Liver (tissue), 9 donors: ENCODE data around the gene TINAGL1. TPM values are rescaled to one million over a fixed set of nuclear protein-coding genes. Genes with fewer than 3 reads are reported as not detected.

ENCODE experiments used
- DNase-seq: peaks from one replicate; pipeline ENCODE4 v3.0.0-alpha.2; 2017; ENCODE audit warnings: low spot score
- H3K27ac ChIP-seq, 2 donors: one replicate each; pipeline ENCODE4 v1.7.0; 2013; ENCODE audit warnings: inconsistent platforms in 2 of 2, low read length in 2 of 2, control low read depth in 1 of 2, low read depth in 1 of 2, mild to moderate bottlenecking in 1 of 2
- H3K27me3 ChIP-seq, 4 donors: one replicate each; pipeline versions ENCODE4 v1.6.1 to v1.7.0; 2013; ENCODE audit warnings: low read length in 3 of 4, inconsistent platforms in 1 of 4, mild to moderate bottlenecking in 1 of 4, moderate library complexity in 1 of 4; ENCODE audit not compliant: control insufficient read depth in 4 of 4, insufficient read depth in 4 of 4
- H3K36me3 ChIP-seq, 4 donors: one replicate each; pipeline versions ENCODE4 v1.6.1 to v1.7.0; 2013; ENCODE audit warnings: low read length in 3 of 4, mild to moderate bottlenecking in 3 of 4, low read depth in 1 of 4, moderate library complexity in 1 of 4; ENCODE audit not compliant: control insufficient read depth in 4 of 4, insufficient read depth in 3 of 4
- H3K4me1 ChIP-seq, 4 donors: one replicate each; pipeline versions ENCODE4 v1.6.1 to v1.7.0; 2013; ENCODE audit warnings: low read length in 3 of 4, mild to moderate bottlenecking in 3 of 4, moderate library complexity in 1 of 4; ENCODE audit not compliant: control insufficient read depth in 4 of 4, insufficient read depth in 4 of 4
- H3K4me3 ChIP-seq, 3 donors: one replicate each; pipeline versions ENCODE4 v1.6.1 to v1.7.0; 2013; ENCODE audit warnings: low read length in 3 of 3, control low read depth in 1 of 3, low read depth in 1 of 3, mild to moderate bottlenecking in 1 of 3
- H3K9ac ChIP-seq, 2 donors: one replicate each; pipeline ENCODE4 v1.7.0; 2013; ENCODE audit warnings: low read length in 2 of 2, mild to moderate bottlenecking in 2 of 2, moderate library complexity in 2 of 2, control low read depth in 1 of 2, low read depth in 1 of 2
- H3K9me3 ChIP-seq, 4 donors: one replicate each; pipeline versions ENCODE4 v1.6.1 to v1.7.0; 2013; ENCODE audit warnings: low read length in 3 of 4; ENCODE audit not compliant: control insufficient read depth in 4 of 4
- ATF3 ChIP-seq: IDR thresholded peaks from 2 replicates; pipeline ENCODE4 v1.6.1; 2016; ENCODE audit warnings: antibody characterized with exemption
- CTCF ChIP-seq: fragments of 150-350 bp; IDR thresholded peaks from 2 replicates; pipeline ENCODE4 v1.5.1; 2017; ENCODE audit warnings: improper control_type of control experiment, low read depth, low read length; ENCODE audit not compliant: missing input control
- EGR1 ChIP-seq, 2 donors: IDR thresholded peaks; 2 replicates each; pipeline ENCODE4 v1.6.1; 2016 to 2018; ENCODE audit warnings: antibody characterized with exemption in 2 of 2, low read depth in 2 of 2
- FOXA1 ChIP-seq: IDR thresholded peaks from 2 replicates; pipeline ENCODE4 v1.6.1; 2016; ENCODE audit warnings: antibody characterized with exemption
- GABPA ChIP-seq, 2 donors: IDR thresholded peaks in 1 of 2; conservative IDR thresholded peaks in 1 of 2; 2 replicates each; pipeline ENCODE4 v1.6.1; 2016; ENCODE audit warnings: antibody characterized with exemption in 2 of 2, mild to moderate bottlenecking in 1 of 2, moderate library complexity in 1 of 2
- HNF4G ChIP-seq: IDR thresholded peaks from 2 replicates; pipeline ENCODE4 v1.6.1; 2016; ENCODE audit warnings: antibody characterized with exemption
- MAX ChIP-seq: IDR thresholded peaks from 2 replicates; pipeline ENCODE4 v1.6.1; 2016; ENCODE audit warnings: antibody characterized with exemption
- NR2F2 ChIP-seq: IDR thresholded peaks from 2 replicates; pipeline ENCODE4 v1.6.1; 2016; ENCODE audit warnings: antibody characterized with exemption
- RAD21 ChIP-seq, 2 donors: IDR thresholded peaks; 2 replicates each; pipeline ENCODE4 v1.6.1; 2016; ENCODE audit warnings: antibody characterized with exemption in 2 of 2, mild to moderate bottlenecking in 2 of 2
- REST ChIP-seq: IDR thresholded peaks from 2 replicates; pipeline ENCODE4 v1.6.1; 2016; ENCODE audit warnings: antibody characterized with exemption, mild to moderate bottlenecking
- RXRA ChIP-seq, 2 donors: IDR thresholded peaks; 2 replicates each; pipeline ENCODE4 v1.6.1; 2017 to 2018; ENCODE audit warnings: antibody characterized with exemption in 2 of 2, mild to moderate bottlenecking in 1 of 2
- SP1 ChIP-seq: IDR thresholded peaks from 2 replicates; pipeline ENCODE4 v1.6.1; 2018; ENCODE audit warnings: antibody characterized with exemption, mild to moderate bottlenecking
- YY1 ChIP-seq: IDR thresholded peaks from 2 replicates; pipeline ENCODE4 v1.6.1; 2016; ENCODE audit warnings: antibody characterized with exemption, mild to moderate bottlenecking
- ZBTB33 ChIP-seq: IDR thresholded peaks from 2 replicates; pipeline ENCODE4 v1.6.1; 2016; ENCODE audit warnings: antibody characterized with exemption
- WGBS: extraction: QIAGEN DNeasy Blood & Tissue Kit; methylation state at CpG from one replicate; pipeline ENCODE4 v1.1.7; 2013; 5-methylcytosine and 5-hydroxymethylcytosine counted together
- polyA plus RNA-seq, 2 donors: library from polyadenylated mRNA; stranded (reverse) in 1 of 2; unstranded in 1 of 2; fragments of 200-250 nt in 1 of 2; fragments of >200 nt in 1 of 2; fragmentation: Nextera tagmentation in 1 of 2; extraction: Ambion mirVana in 1 of 2; gene quantifications; one replicate each; pipeline versions ENCODE4 v1.2.1 to v1.2.3, GENCODE V29; 2013 to 2015
- total RNA-seq, 2 donors: library from RNA; depleted of rRNA; stranded (reverse); fragments of >200 nt; gene quantifications; one replicate each; pipeline ENCODE4 v1.2.3, GENCODE V29; 2014
- donor health status: healthy.
- donor health status: healthy.
- donor health status: healthy.
- donor health status: healthy.
- donor health status: healthy.

TINAGL1 gene
- total and polyA plus RNA-seq, 4 donors, result 8.7 to 52.9 (median 25.6) TPM

- Histone ChIP-seq H3K9me3 (no peaks in the 10 kb centered on the region), H3K36me3 (no peaks in the 10 kb centered on the region), H3K4me3 (no peak overlapping the region), H3K27me3 (no peaks in the 10 kb centered on the region), H3K4me1 (no peaks in the 10 kb centered on the region), H3K9ac (no peak overlapping the region), H3K27ac (no peak overlapping the region)
- no peak for DNase-seq
- TF ChIP-seq GABPA (IDR thresholded peaks at IDR 0.05 in 1 of 2, conservative IDR thresholded peaks at IDR 0.05 in 1 of 2) (no peak), ATF3 (no peak), FOXA1 (no peak), EGR1 (IDR thresholded peaks at IDR 0.05; ENCODE audit: low read depth in 2 of 2) (no peak), RXRA (IDR thresholded peaks at IDR 0.05) (no peak), NR2F2 (peak; percentile 97), RAD21 (IDR thresholded peaks at IDR 0.05) (no peak)
- WGBS, result 86% methylated on average over 4 of the region's 4 CpGs
Measured at GRCh38 chr1:31595836-31596736, 19.8 kb downstream of the TINAGL1 start.

- 51% methylated on average over 6 of the region's 6 CpGs for WGBS
- H3K9me3 ChIP-seq, result no peaks in the 10 kb centered on the region
- no peak for DNase-seq
- H3K27me3 ChIP-seq, result no peaks in the 10 kb centered on the region
- TF ChIP-seq REST (no peak), NR2F2 (peak; percentile 95)
- no peak overlapping the region for H3K4me3 ChIP-seq
- H3K4me1 ChIP-seq, result no peaks in the 10 kb centered on the region
- H3K36me3 ChIP-seq, result no peaks in the 10 kb centered on the region
- H3K9ac ChIP-seq, result no peak overlapping the region
- H3K27ac ChIP-seq, result no peak overlapping the region
Measured at GRCh38 chr1:31596737-31597097, 20.4 kb downstream of the TINAGL1 start.

- Histone ChIP-seq H3K27ac (no peak overlapping the region), H3K36me3 (no peaks in the 10 kb centered on the region), H3K9me3 (no peaks in the 10 kb centered on the region), H3K4me1 (no peaks in the 10 kb centered on the region), H3K9ac (no peak overlapping the region), H3K27me3 (no peaks in the 10 kb centered on the region), H3K4me3 (no peak overlapping the region)
- TF ChIP-seq SP1 (no peak), RXRA (IDR thresholded peaks at IDR 0.05) (no peak), MAX (no peak), GABPA (IDR thresholded peaks at IDR 0.05 in 1 of 2, conservative IDR thresholded peaks at IDR 0.05 in 1 of 2) (no peak), EGR1 (IDR thresholded peaks at IDR 0.05; ENCODE audit: low read depth in 2 of 2) (no peak), RAD21 (IDR thresholded peaks at IDR 0.05) (no peak), HNF4G (no peak), CTCF (no peak), YY1 (no peak), ATF3 (no peak), ZBTB33 (no peak)
- 89% methylated on average over 7 of the region's 7 CpGs for WGBS
- no peak for DNase-seq
Measured at GRCh38 chr1:31598980-31599379, 22.7 kb downstream of the TINAGL1 start.
